HG02885 (cell line): ENCODE results near the gene RAPGEF2.
"Not testable (repeated sequence)": the region's sequence is repeated elsewhere in the genome, so short reads cannot be mapped to it uniquely, and the experiment has no call there.

Source experiments
- ATAC-seq: cut with Tn5 transposase; IDR thresholded peaks from one replicate; pipeline ENCODE4 v1.9.1; 2021; ENCODE audit warnings: mild to moderate bottlenecking; ENCODE audit not compliant: unreplicated experiment, poor library complexity

The RAPGEF2 gene

DNA sequence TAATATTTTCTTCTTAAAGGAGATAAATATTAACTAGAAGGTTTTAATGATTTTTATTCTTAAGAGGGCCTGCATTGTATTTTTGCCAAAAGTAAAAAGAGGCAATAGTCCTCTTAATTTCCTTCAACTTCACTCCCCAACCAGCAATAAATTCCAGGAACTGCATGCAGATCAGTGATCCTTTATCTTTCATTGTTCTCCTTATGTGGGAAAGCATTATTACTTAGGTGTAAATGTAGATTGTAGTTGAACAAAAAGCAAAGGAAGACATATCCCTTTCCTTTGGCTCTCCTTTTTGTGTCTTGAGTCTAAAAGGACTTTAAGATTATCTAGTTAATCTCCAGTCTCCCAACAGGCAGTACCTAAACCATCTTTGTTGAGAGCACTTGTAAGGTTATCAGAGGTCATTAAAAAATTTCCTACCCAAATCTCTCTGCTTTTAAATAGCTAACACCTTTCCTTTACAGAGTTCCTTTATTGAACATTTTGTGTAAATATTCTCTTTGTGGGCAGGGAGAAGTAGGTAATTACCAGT lies 55.3 kb downstream of the RAPGEF2 start:
- ATAC-seq, result no peak

DNA sequence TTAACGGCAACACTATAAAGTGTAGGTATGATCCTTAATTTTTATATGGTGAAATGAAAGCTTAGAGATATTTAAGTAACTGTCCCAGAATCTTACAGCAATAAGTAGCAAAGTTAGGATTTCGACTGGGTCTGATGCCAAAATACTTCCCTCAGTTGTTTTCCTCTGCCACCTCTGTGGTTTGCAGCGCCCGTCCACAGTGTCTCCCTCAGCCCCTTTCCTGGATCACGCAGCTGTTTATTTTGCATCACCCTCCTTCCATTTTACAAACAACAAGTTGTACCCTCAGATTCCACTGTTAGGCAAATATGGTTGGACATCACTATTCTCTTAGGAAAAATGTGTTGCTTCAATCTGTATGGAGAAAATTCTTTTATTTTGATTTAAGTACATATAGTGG lies 56.1 kb downstream of the RAPGEF2 start:
- ATAC-seq, result no peak

DNA sequence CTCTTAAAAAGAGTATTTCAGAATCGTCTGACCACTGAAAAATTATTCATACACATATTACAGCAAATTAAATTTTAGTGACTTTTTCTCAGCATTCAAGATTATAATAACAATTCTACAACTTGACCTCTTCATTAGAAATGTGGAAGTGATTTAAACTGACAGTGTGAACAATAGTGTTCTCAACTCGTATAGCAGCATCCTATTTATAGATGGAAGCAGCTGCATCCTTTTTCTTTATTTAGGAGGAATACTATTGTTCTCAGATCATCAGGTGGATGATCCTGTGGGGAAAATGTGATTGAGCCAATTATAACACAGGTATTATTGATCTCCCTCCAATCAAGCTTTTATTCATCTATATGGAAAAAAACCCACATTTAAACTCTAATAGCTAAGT lies 56.7 kb downstream of the RAPGEF2 start:
- ATAC-seq, result no peak

DNA sequence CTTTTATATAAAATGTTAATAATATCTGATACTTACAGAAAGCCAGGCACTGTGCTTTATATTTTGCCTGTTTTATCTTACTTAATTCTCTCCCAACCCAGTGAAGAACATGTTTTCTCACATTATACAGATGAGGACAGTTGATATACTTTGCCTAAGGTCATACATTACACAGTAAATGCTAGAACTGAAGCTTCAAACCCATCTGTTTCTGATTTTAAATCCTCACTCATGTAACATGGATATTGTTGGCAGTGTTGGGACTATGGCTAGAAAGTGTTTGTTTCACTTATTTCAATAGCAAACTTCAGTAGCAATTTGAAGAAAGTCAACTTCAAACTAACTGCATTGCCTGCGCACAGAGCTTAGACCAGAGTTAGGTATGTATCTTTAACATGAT lies 57.4 kb downstream of the RAPGEF2 start:
- ATAC-seq, result no peak

DNA sequence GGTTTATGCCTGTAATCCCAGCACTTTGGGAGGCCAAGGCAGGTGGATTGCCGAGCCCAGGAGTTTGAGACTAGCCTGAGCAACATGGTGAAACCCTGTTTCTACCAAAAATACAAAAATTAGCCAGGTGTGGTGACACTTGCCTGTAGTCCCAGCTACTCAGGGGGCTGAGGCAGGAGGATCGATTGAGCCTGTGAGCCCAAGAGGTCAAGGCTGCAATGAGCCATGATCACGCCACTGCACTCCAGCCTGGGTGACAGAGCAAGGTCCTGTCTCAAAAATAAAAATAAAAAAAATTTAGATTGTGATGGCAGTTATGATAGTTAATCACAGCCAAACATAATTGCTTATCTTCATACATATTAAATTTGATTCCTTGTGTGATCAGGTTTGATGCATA lies 58.6 kb downstream of the RAPGEF2 start:
- ATAC-seq, result not testable (repeated sequence)

DNA sequence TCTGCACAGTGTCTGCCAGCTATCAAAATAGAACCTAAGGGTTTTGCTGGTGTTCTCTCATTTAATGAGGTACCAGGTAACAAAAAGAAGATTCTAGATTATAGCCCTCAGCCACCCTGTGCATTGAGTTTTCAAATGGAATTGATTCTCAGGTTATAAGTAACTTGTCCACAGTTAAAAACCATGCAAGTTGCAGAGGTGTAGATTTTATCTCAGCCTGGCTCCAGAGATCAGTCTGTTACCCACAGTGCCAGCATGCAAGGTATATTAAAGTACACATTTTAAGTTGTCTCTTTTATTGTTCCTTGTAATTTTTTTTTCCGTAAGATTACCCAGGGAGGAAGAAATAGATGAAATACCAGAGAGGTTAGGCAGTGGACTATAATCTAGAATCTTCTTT lies 59.7 kb downstream of the RAPGEF2 start:
- no peak for ATAC-seq

DNA sequence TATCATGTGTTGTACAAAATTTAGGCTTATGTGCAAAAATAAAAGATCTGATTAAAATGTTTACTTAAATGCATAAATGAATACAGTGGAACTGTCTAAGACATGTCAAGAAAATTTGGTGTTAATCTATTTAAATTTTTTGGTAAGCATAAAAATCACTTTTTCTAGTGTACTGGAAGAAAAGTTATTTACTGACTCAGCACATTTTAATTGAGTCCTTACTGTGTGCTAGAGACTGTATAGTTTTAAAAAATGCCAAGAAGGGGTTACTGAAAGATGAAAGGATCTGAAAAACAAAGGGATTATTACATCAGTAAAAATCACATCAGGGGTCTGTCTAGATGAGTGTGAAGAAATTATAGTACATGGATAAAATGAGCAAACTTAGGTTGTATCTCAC lies 60.6 kb downstream of the RAPGEF2 start:
- ATAC-seq, result no peak

DNA sequence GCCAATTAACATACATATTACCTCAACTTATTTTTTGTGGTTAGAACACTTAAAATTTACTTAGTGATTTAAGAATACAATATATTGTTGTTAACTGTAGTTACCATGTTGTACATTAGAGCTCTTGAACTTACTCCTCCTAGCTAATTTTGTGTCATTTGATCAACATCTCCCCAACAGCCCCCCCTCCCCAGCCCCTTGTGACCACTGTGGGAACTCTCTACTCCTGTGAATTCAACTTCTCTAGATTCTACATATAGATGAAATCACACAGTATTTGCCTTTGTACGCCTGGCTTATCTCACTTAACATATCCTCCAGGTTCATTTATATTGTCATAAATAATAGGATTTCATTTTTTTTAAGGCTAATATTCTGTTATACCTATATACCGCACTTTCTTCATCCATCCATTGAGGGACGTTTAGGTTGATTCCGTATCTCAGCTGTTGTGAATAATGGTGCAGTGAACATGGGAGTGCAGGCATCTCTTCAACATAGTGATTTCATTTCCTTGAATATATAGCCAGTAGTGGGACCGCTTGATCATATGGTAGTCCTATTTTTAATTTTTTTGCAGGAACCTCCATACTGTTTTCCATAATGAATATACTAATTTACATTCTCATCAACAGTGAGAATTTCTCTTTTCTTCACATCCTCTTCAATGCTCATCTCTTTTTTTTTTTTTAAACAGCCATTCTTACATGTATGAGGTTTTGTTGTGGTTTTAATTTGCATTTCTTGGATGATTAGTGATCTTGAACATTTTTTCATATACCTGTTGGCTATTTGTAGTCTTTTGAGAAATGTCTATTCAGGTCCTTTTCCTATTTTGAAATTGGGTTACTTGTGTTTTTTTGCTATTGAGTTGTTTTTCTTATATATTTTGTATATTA lies 66.8 kb downstream of the RAPGEF2 start:
- peak; percentile 78 for ATAC-seq

DNA sequence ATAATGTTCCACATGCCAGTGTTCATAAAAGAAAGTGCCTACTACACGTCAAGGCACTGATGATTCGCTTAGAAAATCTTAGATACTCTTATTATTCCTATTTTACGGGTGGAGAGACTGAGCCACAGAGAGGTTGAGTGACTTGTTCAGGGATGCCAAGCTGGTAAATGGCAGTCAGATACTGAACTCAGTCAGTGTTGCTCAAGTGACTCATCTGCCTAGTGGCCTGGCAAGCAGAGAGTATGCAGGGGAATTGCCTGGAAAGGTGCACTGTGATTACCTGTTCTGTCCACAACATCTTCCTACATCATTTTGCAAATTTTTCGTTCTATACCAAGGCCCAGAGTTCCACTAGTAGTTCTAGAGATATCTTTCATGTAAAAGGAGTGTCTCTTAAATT lies 68.4 kb downstream of the RAPGEF2 start:
- no peak for ATAC-seq

DNA sequence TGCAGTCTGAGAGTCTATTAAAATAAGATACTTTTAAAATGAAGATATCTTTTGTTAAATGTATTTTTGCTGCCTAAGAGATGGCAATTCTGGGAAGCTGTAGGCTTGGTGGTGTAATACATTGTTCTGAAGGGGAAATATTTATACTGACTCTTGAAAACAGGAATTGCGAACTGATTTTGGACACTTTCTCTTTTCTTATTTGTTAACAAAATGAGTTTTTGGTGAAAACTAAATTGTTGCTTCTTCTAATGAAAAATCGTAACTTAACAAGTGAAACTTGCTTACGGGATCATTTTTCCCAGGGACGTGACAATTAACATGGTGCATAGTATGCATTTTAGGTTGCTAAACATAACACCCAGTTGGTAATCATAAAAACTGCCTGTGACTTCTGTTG lies 71.0 kb downstream of the RAPGEF2 start:
- no peak for ATAC-seq

DNA sequence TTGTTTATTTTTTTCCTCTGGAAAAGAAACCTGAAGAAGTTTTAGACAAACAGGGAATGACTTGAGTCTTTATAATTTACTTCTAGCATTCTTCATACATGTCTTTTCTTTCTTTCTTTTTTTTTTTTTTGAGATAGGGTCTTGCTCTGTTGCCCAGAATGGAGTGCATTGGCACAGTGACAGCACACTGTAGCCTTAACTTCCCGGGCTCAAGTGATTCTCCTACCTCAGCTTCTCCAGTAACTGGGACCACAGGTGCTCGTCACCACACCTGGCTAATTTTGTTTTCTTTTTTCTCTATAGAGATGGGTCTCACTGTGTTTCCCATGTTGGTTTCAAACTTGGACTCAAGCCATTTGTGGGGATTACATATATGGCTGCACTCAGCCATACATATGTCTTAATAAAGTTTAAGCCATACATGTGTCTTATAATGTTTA lies 71.8 kb downstream of the RAPGEF2 start:
- no peak for ATAC-seq

DNA sequence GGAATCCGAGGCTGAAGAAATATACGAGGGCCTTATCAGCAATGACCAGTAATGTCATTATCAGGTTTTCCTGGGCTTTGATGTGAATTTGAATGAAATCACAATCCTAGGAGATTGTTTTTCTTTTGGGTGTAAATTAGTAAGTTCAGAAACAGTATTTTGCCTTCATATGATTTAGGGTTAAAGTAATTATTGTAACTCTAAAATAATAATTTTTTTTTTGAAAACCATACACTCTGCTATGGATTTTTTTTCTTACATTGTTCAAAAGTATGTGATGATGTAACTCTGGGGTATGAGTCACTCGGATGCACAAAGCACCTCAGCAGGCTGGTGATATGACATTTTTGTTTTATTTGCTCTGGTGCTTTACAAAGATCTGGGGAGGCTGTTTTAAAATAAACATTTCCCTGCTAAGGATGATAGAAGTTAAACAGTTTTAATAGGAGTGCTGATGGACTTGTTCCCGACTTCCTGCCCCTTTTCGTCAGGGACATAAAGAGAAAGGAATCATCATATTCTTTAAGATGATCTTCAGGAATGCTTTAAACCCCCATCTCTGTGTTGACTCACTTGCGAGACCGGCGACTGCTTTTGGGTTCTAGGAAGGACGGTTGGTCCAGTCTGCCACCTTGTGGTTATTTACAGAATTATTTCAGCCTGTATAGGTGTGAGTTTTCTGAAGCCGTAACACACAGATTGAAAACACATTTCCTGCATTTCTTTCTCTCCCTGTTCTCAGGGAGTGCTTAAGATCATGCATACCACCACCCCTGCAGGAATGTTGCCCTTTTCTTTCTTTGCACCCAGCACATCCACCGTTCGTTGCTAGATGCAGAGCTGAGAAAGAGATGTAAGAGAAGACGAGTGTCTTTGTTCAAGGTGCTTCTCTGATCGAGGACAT lies 72.5 kb downstream of the RAPGEF2 start:
- peak; percentile 68 for ATAC-seq

DNA sequence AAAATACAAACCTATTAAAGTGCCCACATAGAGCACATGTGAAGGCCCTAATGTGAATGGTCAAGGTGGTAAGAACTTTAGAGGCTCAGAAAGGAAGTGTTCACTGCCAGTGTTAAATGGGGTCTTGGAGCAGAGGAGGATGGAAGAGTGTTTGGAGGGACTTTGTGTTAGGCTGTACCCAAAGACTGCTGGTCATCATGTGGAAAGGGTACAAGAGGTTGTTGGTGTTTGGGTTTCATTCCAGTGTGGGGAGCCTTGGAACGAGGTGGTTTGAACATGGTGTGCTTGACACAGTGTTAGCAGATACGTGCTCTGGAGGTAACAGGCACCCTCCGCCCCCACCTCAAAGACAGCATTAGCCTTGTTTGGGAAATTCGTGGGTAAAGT lies 73.1 kb downstream of the RAPGEF2 start:
- ATAC-seq, result no peak

DNA sequence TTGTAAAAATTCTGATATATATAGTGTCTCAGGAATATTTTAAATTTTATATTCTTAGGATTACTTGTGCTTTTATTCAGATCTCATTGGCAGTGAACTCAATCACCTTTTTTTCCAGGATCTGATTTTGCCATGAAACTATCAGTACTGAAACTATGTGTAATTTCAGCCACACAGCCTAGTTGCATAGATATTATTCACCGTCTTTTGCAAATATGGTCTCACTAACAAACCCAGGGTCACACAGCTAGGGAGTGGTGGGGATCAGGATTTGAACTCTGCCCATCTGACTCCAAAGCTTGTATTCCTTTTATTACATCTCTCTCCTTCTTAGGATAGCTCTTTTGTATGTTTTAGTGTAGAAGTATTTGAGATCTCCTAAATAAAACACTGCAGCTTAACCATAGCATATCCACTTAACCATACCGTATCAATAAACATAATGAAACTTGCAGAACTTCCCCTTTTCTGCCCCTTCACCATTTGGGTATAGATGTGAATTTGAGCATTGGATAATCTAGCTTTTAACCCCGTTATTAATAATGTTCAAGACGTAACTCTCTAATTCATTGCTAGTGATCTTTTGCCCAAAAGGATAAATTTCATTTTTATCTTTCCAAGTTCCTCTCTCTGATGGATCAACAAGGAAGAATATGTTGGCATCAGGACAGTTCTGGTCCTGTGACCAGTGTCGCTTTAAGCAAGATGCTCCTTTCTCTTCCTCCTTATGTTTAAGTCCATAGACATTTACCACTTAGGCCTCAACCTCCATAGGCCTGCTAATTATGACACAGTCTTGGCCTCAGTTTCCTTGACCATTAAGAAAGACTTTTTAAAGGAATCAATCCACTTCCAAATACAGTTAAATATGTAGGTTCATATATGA lies 74.6 kb downstream of the RAPGEF2 start:
- ATAC-seq, result peak; percentile 50

DNA sequence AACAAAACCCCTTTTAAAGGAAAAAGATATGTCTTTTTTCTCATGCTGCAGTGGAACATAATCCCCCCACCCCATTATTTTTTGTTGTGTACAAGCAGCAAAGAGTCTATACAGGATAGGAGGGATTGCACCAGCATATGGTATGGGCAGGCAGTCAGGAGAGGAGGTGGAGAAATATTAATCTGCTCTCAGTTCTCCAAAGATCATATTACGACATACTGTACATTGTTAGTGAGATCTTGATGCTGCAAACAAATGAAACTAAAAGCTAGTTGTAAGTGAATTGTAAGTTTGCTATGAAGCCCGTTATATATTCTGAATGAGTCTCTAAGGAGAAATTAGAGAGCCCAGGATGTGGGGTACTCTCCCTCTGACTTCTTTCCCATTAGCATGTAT lies 75.3 kb downstream of the RAPGEF2 start:
- ATAC-seq, result no peak

DNA sequence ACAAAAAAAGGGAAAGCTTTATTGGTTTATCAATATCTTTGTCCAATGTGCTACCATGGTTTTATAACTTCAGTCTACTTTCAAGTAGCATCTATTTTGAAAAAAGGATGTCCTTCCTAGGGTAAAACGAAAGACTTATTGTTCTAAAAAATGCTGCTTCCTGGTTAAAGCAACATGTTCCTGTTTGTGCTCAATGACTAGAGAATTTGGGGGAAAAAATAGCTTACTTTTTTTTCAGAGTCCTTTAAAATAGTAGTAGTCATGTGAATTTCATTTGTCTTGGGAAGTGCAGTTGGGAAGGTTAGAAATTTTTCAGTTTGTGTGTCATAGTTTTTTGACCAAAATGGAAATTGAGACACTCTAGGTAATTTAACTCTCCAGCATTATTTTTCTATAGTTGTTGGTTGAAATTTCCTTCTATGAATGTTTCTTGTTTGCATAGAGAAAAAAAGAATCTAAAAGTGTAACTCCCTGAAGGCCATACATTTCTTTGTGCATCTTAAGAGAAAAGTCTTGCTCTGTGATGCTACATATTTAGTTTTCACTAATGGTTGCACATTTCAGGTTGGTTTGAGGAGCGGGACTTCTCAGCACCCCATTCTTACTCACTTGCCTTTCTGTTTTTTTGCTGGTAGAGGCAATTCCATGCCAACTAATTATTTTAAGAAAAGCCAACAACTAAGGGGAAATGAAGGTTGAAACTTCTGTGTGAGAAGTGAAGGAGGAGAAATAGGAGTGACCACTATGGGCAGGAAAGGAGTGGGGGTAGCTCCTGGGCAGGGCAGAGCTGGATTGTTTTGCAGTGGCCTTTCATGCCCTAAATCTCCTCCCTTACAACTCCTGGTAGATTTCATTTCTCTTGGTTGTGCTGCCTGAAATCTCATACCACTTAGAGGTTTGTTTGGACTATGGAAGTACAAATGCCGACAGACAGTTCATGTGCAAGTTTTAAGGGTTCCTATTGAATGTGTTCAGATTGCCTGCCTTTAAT lies 76.4 kb downstream of the RAPGEF2 start:
- no peak for ATAC-seq

DNA sequence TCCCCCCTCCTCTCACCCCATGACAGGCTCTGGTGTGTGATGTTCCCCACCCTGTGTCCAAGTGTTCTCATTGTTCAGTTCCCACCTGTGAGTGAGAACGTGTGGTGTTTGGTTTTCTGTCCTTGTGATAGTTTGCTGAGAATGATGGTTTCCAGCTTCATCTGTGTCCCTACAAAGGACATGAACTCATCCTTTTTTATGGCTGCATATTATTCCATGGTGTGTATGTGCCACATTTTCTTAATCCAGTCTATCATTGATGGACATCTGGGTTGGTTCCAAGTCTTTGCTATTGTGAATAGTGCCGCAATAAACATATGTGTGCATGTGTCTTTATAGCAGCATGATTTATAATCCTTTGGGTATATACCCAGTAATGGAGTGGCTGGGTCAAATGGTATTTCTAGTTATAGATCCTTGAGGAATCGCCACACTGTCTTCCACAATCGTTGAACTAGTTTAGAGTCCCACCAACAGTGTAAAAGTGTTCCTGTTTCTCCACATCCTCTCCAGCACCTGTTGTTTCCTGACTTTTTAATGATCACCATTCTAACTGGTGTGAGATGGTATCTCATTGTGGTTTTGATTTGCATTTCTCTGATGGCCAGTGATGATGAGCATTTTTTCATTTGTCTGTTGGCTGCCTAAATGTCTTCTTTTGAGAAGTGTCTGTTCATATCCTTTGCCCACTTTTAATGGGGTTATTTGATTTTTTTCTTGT lies 81.2 kb downstream of the RAPGEF2 start:
- ATAC-seq, result not testable (repeated sequence)

DNA sequence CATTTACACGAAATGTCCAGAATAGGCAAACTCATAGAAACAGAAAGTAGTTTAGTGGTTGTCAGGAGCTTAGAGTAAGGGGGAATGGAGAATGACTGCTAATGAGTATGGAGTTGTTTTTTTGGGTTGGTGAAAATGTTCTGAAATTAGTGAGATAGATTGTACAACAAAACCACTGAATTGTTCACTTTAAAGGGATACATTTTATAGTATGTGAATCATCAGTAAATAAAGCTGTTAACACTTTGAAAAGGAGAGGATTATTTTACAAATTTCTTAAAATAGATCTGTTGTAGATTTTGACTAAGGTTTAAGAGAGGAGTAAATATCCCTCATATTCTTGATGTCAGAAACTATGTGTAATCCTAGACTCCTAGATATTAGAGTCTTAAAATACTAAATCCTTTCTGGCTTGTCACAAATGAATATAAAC lies 82.7 kb downstream of the RAPGEF2 start:
- peak; percentile 44 for ATAC-seq
